CD14-positive monocyte (primary cell): ENCODE data around the gene TUNAR. TPM values are rescaled to one million over a fixed set of nuclear protein-coding genes. Genes with fewer than 3 reads are reported as not detected.

Experiments
- DNase-seq, 3 donors: peaks; one replicate each; pipeline ENCODE4 v3.0.0-alpha.2; 2011 to 2022
- H2AFZ ChIP-seq: 2 replicates; pipeline ENCODE4 v1.6.0; 2012; ENCODE audit warnings: mild to moderate bottlenecking, low read depth, low read length, inconsistent platforms; ENCODE audit not compliant: insufficient read depth, poor library complexity, severe bottlenecking
- H3K27ac ChIP-seq, 2 donors: 1 replicate in 1 of 2; 2 replicates in 1 of 2; pipeline ENCODE4 v1.5.1; 2012 to 2013; ENCODE audit warnings: low read length in 2 of 2, control low read depth in 1 of 2, inconsistent platforms in 1 of 2, low read depth in 1 of 2, mild to moderate bottlenecking in 1 of 2
- H3K27me3 ChIP-seq, 2 donors: one replicate each; pipeline versions ENCODE4 v1.6.0 to v1.6.1; 2011 to 2013; ENCODE audit warnings: low read length in 2 of 2; ENCODE audit not compliant: control insufficient read depth in 2 of 2, insufficient read depth in 2 of 2
- H3K36me3 ChIP-seq, 2 donors: replicated peaks in 1 of 2; 1 replicate in 1 of 2; 2 replicates in 1 of 2; pipeline versions ENCODE4 v1.5.1 to v1.6.1; 2012 to 2013; ENCODE audit warnings: low read length in 2 of 2, control low read depth in 1 of 2, inconsistent platforms in 1 of 2, mild to moderate bottlenecking in 1 of 2; ENCODE audit not compliant: insufficient read depth in 2 of 2, control insufficient read depth in 1 of 2
- H3K4me1 ChIP-seq, 2 donors: 1 replicate in 1 of 2; 2 replicates in 1 of 2; pipeline versions ENCODE4 v1.5.1 to v1.6.1; 2012 to 2013; ENCODE audit warnings: low read length in 2 of 2, control low read depth in 1 of 2, inconsistent platforms in 1 of 2, mild to moderate bottlenecking in 1 of 2, moderate library complexity in 1 of 2; ENCODE audit not compliant: insufficient read depth in 2 of 2, control insufficient read depth in 1 of 2
- H3K4me2 ChIP-seq: replicated peaks from 2 replicates; pipeline ENCODE3; 2012; ENCODE audit warnings: low read length, moderate library complexity, mild to moderate bottlenecking; ENCODE audit not compliant: poor library complexity, severe bottlenecking; ENCODE audit errors: extremely low read depth
- H3K4me3 ChIP-seq, 3 experiments: fragments of 200-600 bp in 1 of 3; sonication (generic) in 1 of 3; replicated peaks in 1 of 3; 1 replicate in 2 of 3; 2 replicates in 1 of 3; pipeline ENCODE4 v1.5.1; 2011 to 2013; ENCODE audit warnings: low read length in 3 of 3, mild to moderate bottlenecking in 3 of 3, control low read depth in 2 of 3, low read depth in 2 of 3, inconsistent platforms in 1 of 3, moderate library complexity in 1 of 3
- H3K79me2 ChIP-seq: 2 replicates; pipeline ENCODE4 v1.6.0; 2012; ENCODE audit warnings: mild to moderate bottlenecking, control low read depth, inconsistent platforms, low read length, moderate library complexity; ENCODE audit not compliant: insufficient read depth
- H3K9ac ChIP-seq: 2 replicates; pipeline ENCODE4 v1.6.0; 2017; ENCODE audit warnings: low read length, mild to moderate bottlenecking; ENCODE audit not compliant: insufficient read depth, poor library complexity, severe bottlenecking
- H3K9me3 ChIP-seq, 2 donors: replicated peaks in 1 of 2; 1 replicate in 1 of 2; 2 replicates in 1 of 2; pipeline versions ENCODE4 v1.5.1 to v1.6.1; 2012 to 2013; ENCODE audit warnings: low read length in 2 of 2, control low read depth in 1 of 2; ENCODE audit not compliant: control insufficient read depth in 1 of 2, insufficient read depth in 1 of 2
- H4K20me1 ChIP-seq: 2 replicates; pipeline ENCODE4 v1.6.0; 2012; ENCODE audit warnings: mild to moderate bottlenecking, low read length, control low read depth, moderate library complexity; ENCODE audit not compliant: insufficient read depth
- H3K27ac Mint-ChIP-seq, 7 donors: one replicate each; pipeline ENCODE4 v1.8.0; 2020; ENCODE audit warnings: mild to moderate bottlenecking in 7 of 7, mixed read lengths in 7 of 7, moderate library complexity in 6 of 7, inconsistent platforms in 2 of 7
- H3K27me3 Mint-ChIP-seq, 3 donors: one replicate each; pipeline ENCODE4 v1.8.0; 2021 to 2022; ENCODE audit warnings: low read depth in 3 of 3, mild to moderate bottlenecking in 3 of 3, mixed read lengths in 3 of 3, moderate library complexity in 3 of 3, inconsistent platforms in 1 of 3
- H3K36me3 Mint-ChIP-seq, 2 donors: one replicate each; pipeline ENCODE4 v1.8.0; 2020; ENCODE audit warnings: mixed read lengths in 2 of 2, inconsistent platforms in 1 of 2, mild to moderate bottlenecking in 1 of 2
- H3K4me1 Mint-ChIP-seq: one replicate; pipeline ENCODE4 v1.8.0; 2020; ENCODE audit warnings: mild to moderate bottlenecking, mixed read lengths
- H3K4me3 Mint-ChIP-seq, 2 donors: one replicate each; pipeline ENCODE4 v1.8.0; 2020; ENCODE audit warnings: mild to moderate bottlenecking in 2 of 2, mixed read lengths in 2 of 2, moderate library complexity in 1 of 2
- H3K9me3 Mint-ChIP-seq, 7 donors: one replicate each; pipeline ENCODE4 v1.8.0; 2020 to 2022; ENCODE audit warnings: mixed read lengths in 7 of 7, mild to moderate bottlenecking in 6 of 7, moderate library complexity in 6 of 7, inconsistent platforms in 2 of 7
- whole genome bisulfite sequencing: methylation state at CpG from one replicate; pipeline ENCODE4 v1.1.5; 2013; ENCODE audit warnings: missing lambda C conversion rate; ENCODE audit not compliant: insufficient coverage; 5-methylcytosine and 5-hydroxymethylcytosine counted together
- intact Hi-C, 2 donors: fragments of 100-400 bp; cut with micrococcal nuclease; formaldehyde crosslinking; loops; one replicate each; pipeline versions ENCODE4 v1.15.0 to v1.15.1; 2023
- polyA plus RNA-seq, 3 donors: library from polyadenylated mRNA; depleted of rRNA in 1 of 3; unstranded in 2 of 3; stranded (reverse) in 1 of 3; fragments of 300-500 nt in 2 of 3; fragments of >200 nt in 1 of 3; fragmentation: Illumina TruSeq in 2 of 3; gene quantifications; 1 replicate in 2 of 3; 2 replicates in 1 of 3; pipeline ENCODE4 v1.2.3, GENCODE V29; 2012 to 2021
- TF ChIP-seq, protein P1 (sequence below): fragments of 200-600 bp; IDR thresholded peaks from one replicate; pipeline ENCODE4 v1.8.0; 2022; ENCODE audit warnings: antibody characterized with exemption, mild to moderate bottlenecking

TUNAR gene
- polyA plus RNA-seq, 3 donors, result not detected

- Histone ChIP-seq H3K4me2 (no peak overlapping the region), H3K36me3 (no peaks in the 10 kb centered on the region), H3K4me1 (no peaks in the 10 kb centered on the region), H3K9me3 (peaks cover 3 to 5% of the 10 kb centered on the region in 2 donors), H2AFZ (no peak overlapping the region), H3K27me3 (no peaks in the 10 kb centered on the region), H3K9ac (no peak overlapping the region), H3K27ac (no peak overlapping the region), H3K79me2 (no peaks in the 10 kb centered on the region), H4K20me1 (no peaks in the 10 kb centered on the region), H3K4me3 (no peak overlapping the region)
- TF ChIP-seq, protein P1, sequence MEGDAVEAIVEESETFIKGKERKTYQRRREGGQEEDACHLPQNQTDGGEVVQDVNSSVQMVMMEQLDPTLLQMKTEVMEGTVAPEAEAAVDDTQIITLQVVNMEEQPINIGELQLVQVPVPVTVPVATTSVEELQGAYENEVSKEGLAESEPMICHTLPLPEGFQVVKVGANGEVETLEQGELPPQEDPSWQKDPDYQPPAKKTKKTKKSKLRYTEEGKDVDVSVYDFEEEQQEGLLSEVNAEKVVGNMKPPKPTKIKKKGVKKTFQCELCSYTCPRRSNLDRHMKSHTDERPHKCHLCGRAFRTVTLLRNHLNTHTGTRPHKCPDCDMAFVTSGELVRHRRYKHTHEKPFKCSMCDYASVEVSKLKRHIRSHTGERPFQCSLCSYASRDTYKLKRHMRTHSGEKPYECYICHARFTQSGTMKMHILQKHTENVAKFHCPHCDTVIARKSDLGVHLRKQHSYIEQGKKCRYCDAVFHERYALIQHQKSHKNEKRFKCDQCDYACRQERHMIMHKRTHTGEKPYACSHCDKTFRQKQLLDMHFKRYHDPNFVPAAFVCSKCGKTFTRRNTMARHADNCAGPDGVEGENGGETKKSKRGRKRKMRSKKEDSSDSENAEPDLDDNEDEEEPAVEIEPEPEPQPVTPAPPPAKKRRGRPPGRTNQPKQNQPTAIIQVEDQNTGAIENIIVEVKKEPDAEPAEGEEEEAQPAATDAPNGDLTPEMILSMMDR, result no peak
- H3K4me3 Mint-ChIP-seq, result no peak overlapping the region
- intact Hi-C loops, result no loop called here
- no peaks in the 10 kb centered on the region for H3K4me1 Mint-ChIP-seq
- peaks cover 0 to 8% (median 3%) of the 10 kb centered on the region in 7 donors for H3K9me3 Mint-ChIP-seq
- H3K27me3 Mint-ChIP-seq, result peaks cover 0 to 4% (median 0%) of the 10 kb centered on the region in 3 donors
- H3K27ac Mint-ChIP-seq, result no peak overlapping the region
- WGBS, result 75% methylated on average over 1 of the region's 2 CpGs
- no peaks in the 10 kb centered on the region for H3K36me3 Mint-ChIP-seq
- no peak for DNase-seq
These were observed 45.6 kb upstream of the TUNAR start for GRCh38 chr14:95831041-95831440.

DNA sequence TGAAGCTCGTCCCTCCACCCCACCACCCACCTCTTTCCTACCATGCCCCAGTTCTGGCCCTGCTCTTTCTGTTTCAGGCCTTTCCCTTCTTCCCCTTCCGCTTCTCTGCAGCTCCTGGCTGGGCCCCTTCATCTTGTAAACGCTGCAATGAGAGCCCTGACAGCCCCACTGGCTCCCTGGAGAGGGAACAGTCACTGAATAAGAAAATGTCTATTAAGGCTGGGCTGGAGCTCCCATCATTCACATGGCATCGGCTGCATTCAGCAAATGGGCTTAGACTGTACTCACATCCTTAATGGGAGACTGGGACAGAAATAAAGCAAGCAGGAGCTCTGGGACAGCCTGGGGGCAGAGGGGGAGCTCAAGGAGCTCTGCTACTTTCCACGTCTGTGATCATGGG, 45.2 kb upstream of the TUNAR start:
- no peaks in the 10 kb centered on the region for H3K4me1 Mint-ChIP-seq
- H2AFZ ChIP-seq, result no peak overlapping the region
- no peaks in the 10 kb centered on the region for H3K4me1 ChIP-seq
- no peak overlapping the region for H3K27ac Mint-ChIP-seq
- H3K27ac ChIP-seq, result no peak overlapping the region
- no peak overlapping the region for H3K4me2 ChIP-seq
- TF ChIP-seq, protein P1, result no peak
- H3K9ac ChIP-seq, result no peak overlapping the region
- no peaks in the 10 kb centered on the region for H3K27me3 ChIP-seq
- H3K4me3 Mint-ChIP-seq, result no peak overlapping the region
- WGBS, result 27% methylated on average over 2 of the region's 5 CpGs
- intact Hi-C loops, result no loop called here
- peaks cover 3 to 5% of the 10 kb centered on the region in 2 donors for H3K9me3 ChIP-seq
- no peaks in the 10 kb centered on the region for H3K36me3 Mint-ChIP-seq
- H3K27me3 Mint-ChIP-seq, result peaks cover 0 to 4% (median 0%) of the 10 kb centered on the region in 3 donors
- H3K9me3 Mint-ChIP-seq, result peaks cover 0 to 10% (median 3%) of the 10 kb centered on the region in 7 donors
- no peak for DNase-seq
- H4K20me1 ChIP-seq, result no peaks in the 10 kb centered on the region
- H3K79me2 ChIP-seq, result no peaks in the 10 kb centered on the region
- no peak overlapping the region for H3K4me3 ChIP-seq
- H3K36me3 ChIP-seq, result no peaks in the 10 kb centered on the region
